Ishikawa (cell line): ENCODE results near the gene GPR61.

Experiments used
- CEBPB ChIP-seq: IDR thresholded peaks from 2 replicates; pipeline ENCODE4 v1.6.1; 2012
- CREB1 ChIP-seq: IDR thresholded peaks from 2 replicates; pipeline ENCODE4 v1.6.1; 2012; ENCODE audit warnings: low read depth
- EGR1 ChIP-seq: IDR thresholded peaks from 2 replicates; pipeline ENCODE4 v1.6.1; 2012
- EP300 ChIP-seq: IDR thresholded peaks from 2 replicates; pipeline ENCODE4 v1.6.1; 2012; ENCODE audit warnings: borderline replicate concordance
- NFIC ChIP-seq: IDR thresholded peaks from 2 replicates; pipeline ENCODE4 v1.6.1; 2012
- RAD21 ChIP-seq: IDR thresholded peaks from 2 replicates; pipeline ENCODE4 v1.6.1; 2012; ENCODE audit warnings: low read depth
- TF ChIP-seq, protein P1 (sequence below): IDR thresholded peaks from 2 replicates; pipeline ENCODE4 v1.6.1; 2012
- TF ChIP-seq, protein P2 (sequence below): IDR thresholded peaks from 2 replicates; pipeline ENCODE4 v1.6.1; 2012; ENCODE audit warnings: low read depth, mild to moderate bottlenecking

DNA sequence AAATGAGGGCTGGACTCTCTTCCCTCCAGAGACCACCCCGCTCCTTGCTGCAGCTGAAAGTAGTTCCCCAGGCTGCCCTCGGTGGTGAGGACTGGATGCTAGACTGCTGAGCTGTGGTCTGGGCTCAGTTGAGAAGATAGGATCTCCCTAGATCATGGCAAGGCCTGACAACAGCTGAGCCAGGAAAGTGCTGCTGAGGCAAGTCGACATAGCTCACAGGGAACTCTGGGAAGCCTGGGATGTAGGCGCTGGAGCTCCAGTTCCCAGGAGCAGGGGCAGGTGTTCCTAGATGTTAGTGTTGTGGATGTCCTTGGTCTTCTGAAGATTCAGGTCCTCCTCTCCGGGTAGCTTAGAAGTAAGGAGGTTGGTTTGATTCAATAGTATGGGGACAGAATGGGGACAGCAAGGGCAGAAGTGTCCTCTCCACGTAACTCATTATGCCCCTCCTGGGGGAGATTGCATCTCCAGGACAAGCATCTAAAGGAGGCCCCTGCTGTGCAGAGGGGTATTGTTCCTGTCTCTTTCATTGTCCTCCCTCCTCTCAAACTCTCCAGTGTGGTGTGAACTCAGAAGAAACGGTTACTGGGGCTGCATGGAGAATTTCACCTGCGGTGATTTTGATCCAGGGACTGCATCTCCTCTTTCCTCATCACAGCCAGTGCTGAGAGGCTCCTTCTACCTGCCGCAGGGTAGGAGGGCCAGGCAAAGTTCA lies 42.1 kb upstream of the GPR61 start:
- TF ChIP-seq RAD21 = no peak
- no peak for TF ChIP-seq CEBPB
- no peak for TF ChIP-seq NFIC
- TF ChIP-seq EGR1 = no peak
- TF ChIP-seq, protein P1, sequence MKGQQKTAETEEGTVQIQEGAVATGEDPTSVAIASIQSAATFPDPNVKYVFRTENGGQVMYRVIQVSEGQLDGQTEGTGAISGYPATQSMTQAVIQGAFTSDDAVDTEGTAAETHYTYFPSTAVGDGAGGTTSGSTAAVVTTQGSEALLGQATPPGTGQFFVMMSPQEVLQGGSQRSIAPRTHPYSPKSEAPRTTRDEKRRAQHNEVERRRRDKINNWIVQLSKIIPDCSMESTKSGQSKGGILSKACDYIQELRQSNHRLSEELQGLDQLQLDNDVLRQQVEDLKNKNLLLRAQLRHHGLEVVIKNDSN = no peak
- TF ChIP-seq, protein P2, sequence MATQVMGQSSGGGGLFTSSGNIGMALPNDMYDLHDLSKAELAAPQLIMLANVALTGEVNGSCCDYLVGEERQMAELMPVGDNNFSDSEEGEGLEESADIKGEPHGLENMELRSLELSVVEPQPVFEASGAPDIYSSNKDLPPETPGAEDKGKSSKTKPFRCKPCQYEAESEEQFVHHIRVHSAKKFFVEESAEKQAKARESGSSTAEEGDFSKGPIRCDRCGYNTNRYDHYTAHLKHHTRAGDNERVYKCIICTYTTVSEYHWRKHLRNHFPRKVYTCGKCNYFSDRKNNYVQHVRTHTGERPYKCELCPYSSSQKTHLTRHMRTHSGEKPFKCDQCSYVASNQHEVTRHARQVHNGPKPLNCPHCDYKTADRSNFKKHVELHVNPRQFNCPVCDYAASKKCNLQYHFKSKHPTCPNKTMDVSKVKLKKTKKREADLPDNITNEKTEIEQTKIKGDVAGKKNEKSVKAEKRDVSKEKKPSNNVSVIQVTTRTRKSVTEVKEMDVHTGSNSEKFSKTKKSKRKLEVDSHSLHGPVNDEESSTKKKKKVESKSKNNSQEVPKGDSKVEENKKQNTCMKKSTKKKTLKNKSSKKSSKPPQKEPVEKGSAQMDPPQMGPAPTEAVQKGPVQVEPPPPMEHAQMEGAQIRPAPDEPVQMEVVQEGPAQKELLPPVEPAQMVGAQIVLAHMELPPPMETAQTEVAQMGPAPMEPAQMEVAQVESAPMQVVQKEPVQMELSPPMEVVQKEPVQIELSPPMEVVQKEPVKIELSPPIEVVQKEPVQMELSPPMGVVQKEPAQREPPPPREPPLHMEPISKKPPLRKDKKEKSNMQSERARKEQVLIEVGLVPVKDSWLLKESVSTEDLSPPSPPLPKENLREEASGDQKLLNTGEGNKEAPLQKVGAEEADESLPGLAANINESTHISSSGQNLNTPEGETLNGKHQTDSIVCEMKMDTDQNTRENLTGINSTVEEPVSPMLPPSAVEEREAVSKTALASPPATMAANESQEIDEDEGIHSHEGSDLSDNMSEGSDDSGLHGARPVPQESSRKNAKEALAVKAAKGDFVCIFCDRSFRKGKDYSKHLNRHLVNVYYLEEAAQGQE = no peak
- no peak for TF ChIP-seq CREB1
- TF ChIP-seq EP300 = no peak
